Sigmoid colon (tissue), 3 donors: ENCODE measurements around the gene CCDC63.

ENCODE experiments used
- CTCF ChIP-seq, 4 experiments: fragments of 450-650 bp in 3 of 4; fragments of 200-600 bp in 1 of 4; IDR thresholded peaks; one replicate each; pipeline ENCODE4 v1.5.1; 2016 to 2019; ENCODE audit warnings: antibody characterized with exemption in 4 of 4, mild to moderate bottlenecking in 3 of 4, moderate library complexity in 2 of 4
- POLR2A ChIP-seq, 2 donors: fragments of 450-650 bp; IDR thresholded peaks; one replicate each; pipeline ENCODE4 v1.6.1; 2016; ENCODE audit warnings: antibody characterized with exemption in 2 of 2, mild to moderate bottlenecking in 2 of 2, moderate library complexity in 2 of 2

- TF ChIP-seq POLR2A (IDR thresholded peaks at IDR 0.05) (no peak), CTCF (IDR thresholded peaks at IDR 0.05) (no peak)
These were observed 27.1 kb upstream of the CCDC63 start for GRCh38 chr12:110819646-110820045.
